ENCODE results near the gene TMEM236. TPM values are rescaled to one million over a fixed set of nuclear protein-coding genes. Genes with fewer than 3 reads are reported as not detected.

The TMEM236 gene
- total RNA-seq, 4 donors from 2014 or later = 0.16 to 1.6 (median 0.63) TPM

- H3K4me3 ChIP-seq = no peak overlapping the region
- no peaks in the 10 kb centered on the region for H3K36me3 ChIP-seq
- no peak for ATAC-seq
- H3K27me3 ChIP-seq = no peaks in the 10 kb centered on the region
- H3K9me3 ChIP-seq = peaks cover 0 to 7% (median 0%) of the 10 kb centered on the region in 3 donors
- no peak overlapping the region for H3K27ac ChIP-seq
- TF ChIP-seq POLR2AphosphoS5 (IDR thresholded peaks at IDR 0.05) (no peak), EP300 (IDR thresholded peaks at IDR 0.05) (no peak), CTCF (IDR thresholded peaks at IDR 0.05) (no peak), POLR2A (IDR thresholded peaks at IDR 0.05) (no peak)
- 60 to 61% methylated on average over 2 to 3 of the region's 3 CpGs for WGBS, 2 donors (ENCODE audit: low coverage in 1 of 2)
- H3K4me1 ChIP-seq = no peaks in the 10 kb centered on the region
Observed at GRCh38 chr10:17765602-17766001, 13.6 kb downstream of the TMEM236 start.

GRCh38 chr10:17766731-17767130 lies 14.7 kb downstream of the TMEM236 start:
- 75 to 83% methylated on average over 1 of the region's 1 CpG for whole genome bisulfite sequencing, 2 donors (ENCODE audit: low coverage in 1 of 2)
- H3K27me3 ChIP-seq = no peaks in the 10 kb centered on the region
- H3K27ac ChIP-seq = no peak overlapping the region
- no peaks in the 10 kb centered on the region for H3K36me3 ChIP-seq
- no peaks in the 10 kb centered on the region for H3K4me1 ChIP-seq
- no peak overlapping the region for H3K4me3 ChIP-seq
- no peak for ATAC-seq
- TF ChIP-seq POLR2AphosphoS5 (IDR thresholded peaks at IDR 0.05) (no peak), POLR2A (IDR thresholded peaks at IDR 0.05) (no peak), EP300 (IDR thresholded peaks at IDR 0.05) (no peak), CTCF (IDR thresholded peaks at IDR 0.05) (no peak)
- peaks cover 0 to 7% (median 0%) of the 10 kb centered on the region in 3 donors for H3K9me3 ChIP-seq

GRCh38 chr10:17768496-17768895 lies 16.5 kb downstream of the TMEM236 start:
- no peak for TF ChIP-seq POLR2AphosphoS5 (IDR thresholded peaks at IDR 0.05)
- no peak for TF ChIP-seq POLR2A (IDR thresholded peaks at IDR 0.05)
- no peak for TF ChIP-seq CTCF (IDR thresholded peaks at IDR 0.05)
- no peak for TF ChIP-seq EP300 (IDR thresholded peaks at IDR 0.05)
- Histone ChIP-seq H3K4me1 (no peaks in the 10 kb centered on the region), H3K9me3 (peaks cover 0 to 7% (median 0%) of the 10 kb centered on the region in 3 donors), H3K36me3 (no peaks in the 10 kb centered on the region), H3K4me3 (no peak overlapping the region), H3K27ac (no peak overlapping the region), H3K27me3 (no peaks in the 10 kb centered on the region)
- 81 to 96% methylated on average over 5 of the region's 5 CpGs for WGBS, 2 donors (ENCODE audit: low coverage in 1 of 2)
- ATAC-seq = no peak

GRCh38 chr10:17768957-17769356 lies 17.0 kb downstream of the TMEM236 start:
- H3K36me3 ChIP-seq = no peaks in the 10 kb centered on the region
- TF ChIP-seq POLR2AphosphoS5 (IDR thresholded peaks at IDR 0.05) = no peak
- no peak for TF ChIP-seq EP300 (IDR thresholded peaks at IDR 0.05)
- no peak for TF ChIP-seq POLR2A (IDR thresholded peaks at IDR 0.05)
- no peak for TF ChIP-seq CTCF (IDR thresholded peaks at IDR 0.05)
- peaks cover 0 to 7% (median 0%) of the 10 kb centered on the region in 3 donors for H3K9me3 ChIP-seq
- no peaks in the 10 kb centered on the region for H3K4me1 ChIP-seq
- H3K27me3 ChIP-seq = no peaks in the 10 kb centered on the region
- ATAC-seq = no peak
- H3K27ac ChIP-seq = no peak overlapping the region
- WGBS, 2 donors (ENCODE audit: low coverage in 1 of 2) = 52 to 63% methylated on average over 4 to 5 of the region's 5 CpGs
- H3K4me3 ChIP-seq = no peak overlapping the region

- Histone ChIP-seq H3K27me3 (no peaks in the 10 kb centered on the region), H3K4me3 (no peak overlapping the region), H3K36me3 (no peaks in the 10 kb centered on the region), H3K4me1 (no peaks in the 10 kb centered on the region), H3K9me3 (peaks cover 0 to under 1% (median 0%) of the 10 kb centered on the region in 3 donors), H3K27ac (no peak overlapping the region)
- no peak for ATAC-seq
- WGBS, 2 donors (ENCODE audit: low coverage in 1 of 2) = 81 to 92% methylated on average over 4 of the region's 4 CpGs
- TF ChIP-seq POLR2AphosphoS5 (IDR thresholded peaks at IDR 0.05) (no peak), EP300 (IDR thresholded peaks at IDR 0.05) (no peak), CTCF (IDR thresholded peaks at IDR 0.05) (no peak), POLR2A (IDR thresholded peaks at IDR 0.05) (no peak)
Observed at GRCh38 chr10:17771017-17771416, 19.0 kb downstream of the TMEM236 start.

Data from gastroesophageal sphincter (tissue), 4 donors.